HG02678 (cell line): ENCODE data around the gene MAGI3.
"Not testable (repeated sequence)": the region's sequence is repeated elsewhere in the genome, so short reads cannot be mapped to it uniquely, and the experiment has no call there.

Experiments used
- ATAC-seq: cut with Tn5 transposase; IDR thresholded peaks from one replicate; pipeline ENCODE4 v1.9.1; 2021; ENCODE audit warnings: mild to moderate bottlenecking, moderate library complexity; ENCODE audit not compliant: unreplicated experiment

MAGI3 gene

GRCh38 chr1:113396585-113396984 is 6.3 kb downstream of the MAGI3 start:
- no peak for ATAC-seq

- ATAC-seq, result no peak
Measured at GRCh38 chr1:113399062-113399583, 8.8 kb downstream of the MAGI3 start.

GRCh38 chr1:113401067-113401466 is 10.8 kb downstream of the MAGI3 start:
- ATAC-seq, result no peak

GRCh38 chr1:113401728-113402127 is 11.4 kb downstream of the MAGI3 start:
- no peak for ATAC-seq

- no peak for ATAC-seq
Measured at GRCh38 chr1:113403065-113403464, 12.8 kb downstream of the MAGI3 start.

- ATAC-seq, result no peak
Measured at GRCh38 chr1:113405573-113405972, 15.3 kb downstream of the MAGI3 start.

GRCh38 chr1:113406149-113406548 is 15.8 kb downstream of the MAGI3 start:
- not testable (repeated sequence) for ATAC-seq

GRCh38 chr1:113409363-113409762 is 19.0 kb downstream of the MAGI3 start:
- ATAC-seq, result no peak

GRCh38 chr1:113412020-113412419 is 21.7 kb downstream of the MAGI3 start:
- ATAC-seq, result not testable (repeated sequence)

- ATAC-seq, result no peak
Measured at GRCh38 chr1:113415310-113416070, 25.2 kb downstream of the MAGI3 start.

GRCh38 chr1:113416071-113416470 is 25.8 kb downstream of the MAGI3 start:
- ATAC-seq, result not testable (repeated sequence)

- no peak for ATAC-seq
Measured at GRCh38 chr1:113416496-113416895, 26.2 kb downstream of the MAGI3 start.

GRCh38 chr1:113422315-113423068 is 32.2 kb downstream of the MAGI3 start:
- no peak for ATAC-seq

GRCh38 chr1:113423826-113424225 is 33.5 kb downstream of the MAGI3 start:
- no peak for ATAC-seq

GRCh38 chr1:113429461-113430153 is 39.3 kb downstream of the MAGI3 start:
- no peak for ATAC-seq

GRCh38 chr1:113433184-113433583 is 42.9 kb downstream of the MAGI3 start:
- ATAC-seq, result no peak

- ATAC-seq, result no peak
Measured at GRCh38 chr1:113434081-113434873, 44.0 kb downstream of the MAGI3 start.

GRCh38 chr1:113434874-113435175 is 44.5 kb downstream of the MAGI3 start:
- ATAC-seq, result no peak

GRCh38 chr1:113437554-113438341 is 47.4 kb downstream of the MAGI3 start:
- ATAC-seq, result no peak
